DMS79 treated with DMSO at 0.1 percent for 48 hours (cell line): Measurements from ENCODE around the gene MAGI2.
A peak's percentile ranks its signal among the peaks of the same experiment; 100 is the strongest.

Source experiments
- DNase-seq: peaks from one replicate; lab custom pipeline; 2025; lab: John Stamatoyannopoulos, UW

Gene MAGI2

GRCh38 chr7:78720066-78720465 lies 733.4 kb downstream of the MAGI2 start:
- DNase-seq = no peak

- no peak for DNase-seq
Observed at GRCh38 chr7:78718212-78718611, 735.3 kb downstream of the MAGI2 start.

- DNase-seq = no peak
Observed at GRCh38 chr7:78716876-78717275, 736.6 kb downstream of the MAGI2 start.

GRCh38 chr7:78714356-78714755 lies 739.1 kb downstream of the MAGI2 start:
- no peak for DNase-seq

- no peak for DNase-seq
Observed at GRCh38 chr7:78712111-78712510, 741.4 kb downstream of the MAGI2 start.

- no peak for DNase-seq
Observed at GRCh38 chr7:78709658-78710057, 743.8 kb downstream of the MAGI2 start.

- no peak for DNase-seq
Observed at GRCh38 chr7:78704504-78704903, 749.0 kb downstream of the MAGI2 start.

- no peak for DNase-seq
Observed at GRCh38 chr7:78703391-78703790, 750.1 kb downstream of the MAGI2 start.

GRCh38 chr7:78702770-78703169 lies 750.7 kb downstream of the MAGI2 start:
- DNase-seq = no peak

- DNase-seq = no peak
Observed at GRCh38 chr7:78695826-78696225, 757.6 kb downstream of the MAGI2 start.

- no peak for DNase-seq
Observed at GRCh38 chr7:78691584-78691983, 761.9 kb downstream of the MAGI2 start.

GRCh38 chr7:78690174-78690573 lies 763.3 kb downstream of the MAGI2 start:
- no peak for DNase-seq

- no peak for DNase-seq
Observed at GRCh38 chr7:78688376-78688775, 765.1 kb downstream of the MAGI2 start.

- no peak for DNase-seq
Observed at GRCh38 chr7:78686189-78686588, 767.3 kb downstream of the MAGI2 start.

- no peak for DNase-seq
Observed at GRCh38 chr7:78684201-78684600, 769.3 kb downstream of the MAGI2 start.

GRCh38 chr7:78683566-78683965 lies 769.9 kb downstream of the MAGI2 start:
- DNase-seq = no peak

- DNase-seq = no peak
Observed at GRCh38 chr7:78679112-78679876, 774.2 kb downstream of the MAGI2 start.

- no peak for DNase-seq
Observed at GRCh38 chr7:78677391-78677790, 776.1 kb downstream of the MAGI2 start.

- DNase-seq = no peak
Observed at GRCh38 chr7:78675511-78675910, 778.0 kb downstream of the MAGI2 start.

- DNase-seq = peak; percentile 85
Observed at GRCh38 chr7:78673272-78673671, 780.2 kb downstream of the MAGI2 start.

GRCh38 chr7:78662939-78663338 lies 790.5 kb downstream of the MAGI2 start:
- DNase-seq = no peak

- no peak for DNase-seq
Observed at GRCh38 chr7:78649976-78650375, 803.5 kb downstream of the MAGI2 start.

GRCh38 chr7:78649236-78649635 lies 804.2 kb downstream of the MAGI2 start:
- DNase-seq = no peak

- DNase-seq = no peak
Observed at GRCh38 chr7:78642751-78643150, 810.7 kb downstream of the MAGI2 start.
